Right renal cortex interstitium (tissue), 3 donors: ENCODE measurements around the gene TMEM8B. TPM values are rescaled to one million over a fixed set of nuclear protein-coding genes. Genes with fewer than 3 reads are reported as not detected.

Source experiments
- DNase-seq, 3 donors: peaks; one replicate each; pipeline ENCODE4 v3.0.0-alpha.2; 2013; ENCODE audit warnings: low read depth in 3 of 3, low spot score in 2 of 3
- polyA plus RNA-seq, 3 donors: library from polyadenylated mRNA; unstranded; fragments of 120-200 nt; gene quantifications; one replicate each; pipeline ENCODE4 v1.2.1, GENCODE V29; 2013; ENCODE audit not compliant: insufficient read length in 3 of 3

TMEM8B gene
- polyA plus RNA-seq, 3 donors, result 21.0 to 25.3 (median 21.5) TPM

- no peak for DNase-seq
Measured at GRCh38 chr9:35835766-35836165, 6.7 kb downstream of the TMEM8B start.

- no peak for DNase-seq
Measured at GRCh38 chr9:35836595-35836994, 7.6 kb downstream of the TMEM8B start.

GRCh38 chr9:35839926-35840325, 10.9 kb downstream of the TMEM8B start:
- DNase-seq, result no peak

- DNase-seq, result no peak
Measured at GRCh38 chr9:35840881-35841644, 12.0 kb downstream of the TMEM8B start.

GRCh38 chr9:35841645-35841900, 12.5 kb downstream of the TMEM8B start:
- DNase-seq, result no peak

- DNase-seq, result no peak
Measured at GRCh38 chr9:35842020-35842745, 13.2 kb downstream of the TMEM8B start.

GRCh38 chr9:35842795-35843194, 13.8 kb downstream of the TMEM8B start:
- DNase-seq, result no peak

- DNase-seq, result peak in 2 of 3 donors; percentile 34 to 36
Measured at GRCh38 chr9:35844628-35845270, 15.7 kb downstream of the TMEM8B start.

GRCh38 chr9:35845824-35846771, 17.1 kb downstream of the TMEM8B start:
- DNase-seq, result no peak

- no peak for DNase-seq
Measured at GRCh38 chr9:35847792-35848572, 19.0 kb downstream of the TMEM8B start.

GRCh38 chr9:35852267-35852815, 23.3 kb downstream of the TMEM8B start:
- DNase-seq, result no peak

- DNase-seq, result no peak
Measured at GRCh38 chr9:35852876-35853865, 24.1 kb downstream of the TMEM8B start.

- DNase-seq, result no peak
Measured at GRCh38 chr9:35854091-35854762, 25.2 kb downstream of the TMEM8B start.

GRCh38 chr9:35856206-35856605, 27.2 kb downstream of the TMEM8B start:
- no peak for DNase-seq

GRCh38 chr9:35856882-35857281, 27.9 kb downstream of the TMEM8B start:
- DNase-seq, result no peak

GRCh38 chr9:35858458-35858857, 29.4 kb downstream of the TMEM8B start:
- no peak for DNase-seq

- no peak for DNase-seq
Measured at GRCh38 chr9:35859310-35859989, 30.4 kb downstream of the TMEM8B start.
